Suppressor macrophage treated with lipopolysaccharide for 4 hours (primary cell): Measurements from ENCODE around the gene MORN2.
A peak's percentile ranks its signal among the peaks of the same experiment; 100 is the strongest.

Experiments
- DNase-seq: peaks from one replicate; pipeline ENCODE4 v3.0.0-alpha.2; 2020

The MORN2 gene

DNA sequence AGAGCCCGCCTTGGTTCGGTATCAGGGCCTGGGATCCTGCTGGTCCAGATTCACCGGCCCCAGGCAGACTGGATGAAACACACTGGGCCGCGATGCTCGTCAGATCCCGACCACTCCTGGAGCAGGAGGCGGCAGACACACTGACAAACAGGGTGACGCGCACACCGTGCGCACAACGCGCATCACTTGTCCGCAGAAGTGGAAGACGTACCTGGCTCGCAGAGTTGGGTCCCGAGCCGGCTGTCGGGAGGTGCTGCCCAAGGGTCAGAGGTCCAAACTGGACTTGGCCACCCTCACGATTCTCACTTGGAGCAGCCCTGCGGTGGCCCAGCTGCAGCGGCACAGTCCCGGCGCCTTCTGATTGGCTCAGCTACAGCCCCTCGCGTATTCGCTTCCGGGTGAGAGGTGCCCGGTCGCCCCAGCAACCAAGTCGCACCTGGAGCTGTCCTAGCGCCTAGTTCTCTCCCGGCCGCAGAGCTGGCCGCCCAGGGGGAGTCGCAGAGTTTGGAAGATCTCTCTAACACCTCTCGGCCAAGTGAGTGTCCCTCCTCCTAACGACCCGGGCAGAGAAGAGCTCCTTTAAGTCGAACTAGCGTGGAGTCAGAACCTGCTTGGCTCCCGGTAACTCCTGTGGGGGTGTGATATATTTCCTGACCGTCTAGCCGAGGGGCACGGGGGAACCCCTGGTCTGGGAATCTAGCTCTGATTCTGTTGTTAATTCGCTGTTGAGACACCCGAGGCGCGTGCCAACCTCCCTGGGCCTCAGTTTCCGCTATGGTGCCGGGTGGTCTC lies at the start of gene MORN2, which contains the start of gene DHX57:
Gene MORN2 (plus strand): TSS at position 401 of the 792 bp plus-strand sequence.
Gene DHX57 (minus strand): TSS at position 359 of the 792 bp plus-strand sequence. CDS start 7,529 bp downstream, outside the sequence.
- peak; percentile 82 for DNase-seq

DNA sequence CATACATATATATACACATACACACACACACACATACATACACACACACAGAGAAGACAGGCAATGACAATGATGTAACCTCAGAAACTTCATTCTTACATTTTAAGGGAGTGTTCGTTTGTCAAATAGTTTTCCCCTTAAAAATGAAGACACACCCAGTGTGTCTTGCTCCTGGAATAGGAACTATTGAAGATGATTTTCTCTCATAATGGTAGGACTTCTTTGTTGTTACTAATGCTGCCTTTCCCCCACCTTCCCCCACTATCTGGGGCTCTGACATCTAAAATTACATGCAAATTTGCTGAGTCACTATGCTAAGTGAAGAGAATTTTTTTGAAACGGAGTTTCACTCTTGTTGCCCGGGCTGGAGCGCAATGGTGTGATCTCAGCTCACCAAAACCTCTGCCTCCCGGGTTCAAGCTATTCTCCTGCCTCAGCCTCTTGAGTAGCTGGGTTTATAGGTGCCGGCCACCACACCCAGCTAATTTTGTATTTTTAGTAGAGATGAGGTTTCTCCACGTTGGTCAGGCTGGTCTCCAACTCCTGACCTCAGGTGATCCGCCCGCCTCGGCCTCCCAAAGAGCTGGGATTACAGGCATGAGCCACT lies 48.1 kb upstream of the MORN2 start:
- DNase-seq: peak; percentile 89

DNA sequence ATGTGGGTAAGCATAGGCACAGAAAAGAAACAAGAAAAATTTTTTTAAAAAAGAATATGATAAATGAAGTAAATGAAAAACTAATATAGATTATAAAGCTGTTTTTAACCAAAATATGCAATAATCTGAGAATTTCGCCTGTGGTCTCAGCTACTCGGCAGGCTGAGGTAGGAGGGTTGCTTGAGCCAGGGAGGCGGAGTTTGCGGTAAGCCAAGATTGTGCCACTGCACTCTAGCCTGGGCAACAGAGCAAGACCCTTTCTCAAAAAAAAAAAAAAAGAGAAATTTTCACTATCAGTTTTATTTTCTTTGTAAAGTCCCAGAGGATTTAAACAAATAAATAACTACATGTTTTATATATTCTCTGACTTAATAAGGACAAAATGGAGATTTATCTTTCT lies 47.3 kb upstream of the MORN2 start:
- no peak for DNase-seq

DNA sequence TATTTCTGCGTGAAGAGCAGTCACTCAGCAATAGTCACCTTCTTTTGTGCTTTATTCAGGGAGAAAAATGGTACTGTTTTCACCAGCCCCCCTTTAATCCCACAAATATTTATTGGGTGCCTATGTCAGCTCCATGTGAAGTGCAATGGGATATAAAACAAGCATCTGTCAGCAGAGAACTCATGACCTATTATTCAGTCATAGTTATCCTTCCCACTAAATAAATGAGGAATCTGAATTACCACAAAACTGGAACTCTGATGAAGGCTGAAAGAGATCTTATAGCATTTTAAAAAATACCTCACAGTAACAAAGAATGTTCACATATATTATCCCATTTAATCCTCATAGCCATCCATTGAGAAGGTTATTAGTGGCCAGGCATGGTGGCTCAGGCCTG lies 45.8 kb upstream of the MORN2 start:
- DNase-seq: peak; percentile 47

DNA sequence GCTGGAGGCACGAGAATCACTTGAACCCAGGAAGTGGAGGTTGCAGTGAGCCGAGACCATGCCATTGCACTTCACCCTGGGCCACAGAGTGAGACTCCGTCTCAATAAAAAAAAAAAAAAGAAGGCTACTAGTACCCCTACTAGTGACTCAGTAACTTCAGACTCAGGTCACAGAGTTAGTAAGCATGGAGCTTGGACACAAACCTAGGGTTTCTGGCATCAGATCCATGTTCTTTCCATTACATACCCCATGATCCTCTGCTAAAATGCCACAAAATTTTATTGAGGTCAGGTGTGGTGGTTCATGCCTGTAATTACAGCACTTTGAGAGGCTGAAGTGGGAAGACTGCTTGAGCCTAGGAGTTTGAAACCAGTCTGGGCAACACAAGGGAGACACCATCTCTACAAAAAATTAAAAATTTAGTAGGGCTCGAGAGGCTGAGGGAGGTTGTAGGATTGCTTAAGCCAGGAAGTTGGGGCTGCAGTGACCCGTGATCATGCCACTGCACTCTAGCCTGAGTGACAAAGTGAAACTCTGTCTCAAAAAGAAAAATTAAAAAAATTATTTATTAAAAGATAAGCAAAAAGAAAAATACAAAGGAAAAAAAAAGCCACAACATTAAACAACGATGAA lies 45.1 kb upstream of the MORN2 start:
- DNase-seq: peak; percentile 76

DNA sequence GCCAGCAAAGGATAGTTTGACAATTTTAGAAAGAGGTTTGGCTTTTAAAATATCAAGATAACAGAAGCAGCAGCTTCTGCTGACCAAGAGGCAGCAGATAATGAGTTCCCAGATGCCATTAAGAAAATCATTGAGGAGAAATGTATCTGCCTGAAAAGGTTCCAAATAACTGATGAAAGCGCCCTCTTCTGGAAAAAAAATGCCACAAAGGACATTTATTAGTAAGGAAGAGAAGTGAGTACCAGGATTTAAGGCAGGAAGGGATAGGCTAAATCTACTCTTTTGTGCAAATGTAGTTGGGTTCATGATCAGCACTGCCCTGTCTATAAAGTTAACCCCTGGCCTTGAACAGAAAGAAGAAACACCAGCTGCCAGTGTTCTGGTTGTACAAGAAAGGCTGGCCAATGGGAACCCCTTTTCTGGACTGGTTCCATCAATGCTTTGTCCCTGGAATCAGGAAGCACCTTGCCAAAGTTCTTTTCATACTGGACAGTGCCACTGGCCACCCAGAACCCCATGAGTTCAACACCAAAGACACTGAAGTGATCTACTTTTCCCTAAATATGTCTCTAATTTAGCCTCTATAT lies 40.7 kb upstream of the MORN2 start:
- peak; percentile 59 for DNase-seq

DNA sequence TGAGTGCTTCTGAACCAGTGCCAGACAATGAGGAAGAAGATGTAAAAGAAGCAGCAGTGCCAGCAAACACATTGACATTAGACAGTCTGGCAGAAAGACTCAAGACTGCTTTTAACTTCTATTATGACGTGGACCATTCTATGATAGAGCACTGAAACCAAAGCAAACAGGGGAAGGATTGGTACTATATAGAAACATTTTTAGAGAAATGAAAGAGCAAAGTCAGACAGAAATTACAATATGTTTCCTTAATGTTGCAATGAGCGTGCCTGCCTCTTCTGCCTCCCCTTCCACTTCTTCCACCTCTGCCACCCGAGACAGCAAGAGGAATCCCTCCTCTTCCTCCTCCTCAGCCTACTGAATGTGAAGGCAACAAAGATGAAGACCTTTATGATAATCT lies 39.8 kb upstream of the MORN2 start:
- DNase-seq: peak; percentile 92

DNA sequence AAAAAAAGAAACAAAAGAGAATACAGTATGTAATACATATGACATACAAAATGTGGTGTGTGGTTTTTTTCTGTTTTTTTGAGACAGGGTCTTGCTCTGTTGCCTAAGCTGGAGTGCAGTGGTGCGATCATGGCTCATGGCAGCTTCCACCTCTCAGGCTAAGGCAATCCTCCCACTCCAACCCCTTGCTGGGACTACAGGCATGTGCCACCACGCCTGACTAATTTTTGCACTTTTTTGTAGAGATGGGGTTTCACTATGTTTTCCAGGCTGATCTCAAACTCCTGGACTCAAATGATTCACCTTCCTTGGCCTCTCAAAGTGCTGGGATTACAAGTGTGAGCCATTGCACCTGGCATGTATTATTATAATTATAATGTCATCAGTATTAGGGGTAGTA lies 39.0 kb upstream of the MORN2 start:
- DNase-seq: peak; percentile 42

DNA sequence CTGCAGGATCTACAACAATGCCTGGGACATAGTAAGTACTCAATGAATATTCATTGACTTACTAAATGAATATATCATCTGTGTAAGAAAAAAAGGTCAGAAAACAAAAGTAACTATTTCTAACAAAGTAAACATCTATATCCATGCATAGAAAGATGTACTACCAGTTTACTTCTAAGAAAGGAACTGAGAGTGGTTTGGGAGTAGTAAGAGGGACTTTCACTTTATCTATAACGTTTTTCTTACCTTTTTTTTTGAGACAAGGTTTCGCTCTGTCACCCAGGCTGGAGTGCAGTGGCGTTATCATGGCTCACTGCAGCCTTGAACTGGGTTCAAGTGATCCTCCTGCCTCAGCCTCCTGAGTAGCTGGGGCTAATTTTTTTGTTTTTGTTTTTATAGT lies 25.7 kb upstream of the MORN2 start:
- DNase-seq: no peak

DNA sequence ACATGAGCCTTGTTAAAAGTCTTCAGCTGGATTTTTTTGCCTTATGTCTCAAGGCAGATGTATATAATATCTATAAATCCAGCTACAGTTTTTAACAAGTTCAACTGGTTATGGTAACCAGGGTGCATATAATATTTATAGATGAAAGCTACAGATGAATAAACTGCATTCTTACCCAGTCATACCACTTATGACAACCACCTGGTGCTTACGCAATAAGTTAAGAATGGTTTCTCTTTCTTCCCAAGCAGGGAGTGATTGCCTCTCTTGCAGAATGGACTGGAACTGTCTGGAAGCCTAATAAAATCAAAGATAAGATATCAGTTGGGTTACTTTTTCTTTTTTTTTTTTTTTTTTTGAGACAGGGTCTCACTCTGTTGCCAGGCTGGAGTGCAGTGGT lies 19.6 kb upstream of the MORN2 start:
- peak; percentile 58 for DNase-seq

DNA sequence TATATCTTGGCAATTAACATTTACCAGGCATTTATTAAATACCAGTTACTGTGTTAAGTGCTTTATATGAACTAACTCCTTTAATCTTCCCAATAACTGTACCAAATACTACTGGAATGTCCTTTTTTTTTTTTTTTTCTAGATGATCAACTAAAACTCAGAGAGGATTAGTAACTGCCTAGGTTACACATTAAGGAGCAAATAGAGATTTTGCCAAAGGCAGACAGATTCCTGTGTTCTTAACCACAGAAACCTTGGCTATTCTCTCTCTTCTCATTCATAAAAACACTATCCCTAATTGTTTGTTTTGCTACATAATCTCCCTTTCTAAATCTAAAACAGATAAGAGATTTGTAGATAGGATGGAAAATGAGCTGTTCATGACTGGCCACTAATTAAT lies 13.3 kb upstream of the MORN2 start:
- no peak for DNase-seq

DNA sequence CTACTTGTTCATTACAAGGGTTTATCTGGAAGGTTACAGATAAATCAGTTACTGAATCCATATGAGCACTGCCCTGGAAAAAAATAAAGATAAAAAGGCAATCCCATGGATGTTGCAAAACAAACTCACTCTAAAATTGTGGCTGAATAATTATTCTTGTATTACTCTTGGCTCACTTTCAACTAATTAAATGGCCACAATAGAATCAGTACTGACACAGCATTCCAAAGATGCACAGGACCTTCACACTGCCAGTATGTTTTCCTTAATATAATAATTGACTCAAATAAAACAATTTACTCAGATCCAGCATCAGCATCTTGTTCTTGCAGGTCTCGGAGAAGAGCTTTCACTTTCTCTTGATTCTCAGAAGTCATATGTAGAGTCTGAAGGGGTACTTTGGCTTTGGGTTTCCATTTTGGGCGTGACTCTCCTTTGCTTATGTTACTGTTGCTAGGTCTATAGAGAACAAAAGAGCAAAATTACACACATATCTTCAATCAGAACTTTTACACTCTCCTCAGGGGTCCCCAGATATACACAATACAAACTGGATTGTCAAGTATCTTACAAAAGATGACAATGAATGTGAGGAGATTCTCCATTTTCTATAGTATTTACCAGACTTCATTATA lies 12.6 kb upstream of the MORN2 start:
- DNase-seq: no peak

DNA sequence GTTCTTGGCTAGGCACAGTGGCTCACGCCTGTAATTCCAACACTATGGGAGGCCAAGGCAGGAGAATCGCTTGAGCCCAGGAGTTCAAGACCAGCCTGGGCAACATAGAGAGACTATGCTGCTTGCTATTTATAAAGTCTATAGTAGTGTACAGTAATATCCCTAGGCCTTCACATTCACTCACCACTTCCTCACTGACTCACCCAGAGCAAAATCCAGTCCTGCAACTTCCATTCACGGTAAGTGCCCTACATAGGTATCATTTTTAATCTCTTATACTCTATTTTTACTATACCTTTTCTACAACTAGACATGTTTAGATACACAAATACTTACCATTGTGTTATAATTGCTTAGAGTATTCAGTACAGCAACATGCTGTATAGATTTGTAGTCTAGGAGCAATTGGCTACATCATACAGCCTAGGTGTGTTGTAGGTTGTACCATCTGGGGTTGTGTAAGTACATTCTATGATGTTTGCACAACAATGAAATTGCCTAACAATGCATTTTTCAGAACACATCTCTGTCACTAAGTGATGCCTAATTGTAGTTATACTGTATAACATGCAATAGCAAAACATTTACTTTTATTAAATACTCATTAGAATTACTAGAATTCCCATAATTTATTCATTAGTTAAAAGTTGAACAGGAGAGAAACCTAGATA lies 8.9 kb upstream of the MORN2 start:
- DNase-seq: no peak

DNA sequence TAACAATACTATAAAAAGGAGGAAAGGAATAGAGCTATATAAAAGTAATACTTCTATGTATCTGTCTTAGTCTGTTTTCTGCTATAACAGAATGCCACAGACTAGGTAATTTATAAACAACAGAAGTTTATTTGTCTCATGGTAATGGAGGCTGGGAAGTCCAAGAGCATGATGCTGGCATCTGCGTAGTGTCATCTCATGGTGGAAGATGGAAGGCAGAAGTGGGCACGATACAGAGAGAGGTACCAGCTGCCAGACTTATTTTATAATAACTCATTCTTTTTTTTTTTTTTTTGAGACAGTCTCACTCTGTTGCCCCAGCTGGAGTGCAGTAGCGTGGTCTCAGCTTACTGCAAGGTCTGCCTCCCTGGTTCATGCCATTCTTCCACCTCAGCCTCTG lies 4.3 kb upstream of the MORN2 start:
- DNase-seq: no peak

DNA sequence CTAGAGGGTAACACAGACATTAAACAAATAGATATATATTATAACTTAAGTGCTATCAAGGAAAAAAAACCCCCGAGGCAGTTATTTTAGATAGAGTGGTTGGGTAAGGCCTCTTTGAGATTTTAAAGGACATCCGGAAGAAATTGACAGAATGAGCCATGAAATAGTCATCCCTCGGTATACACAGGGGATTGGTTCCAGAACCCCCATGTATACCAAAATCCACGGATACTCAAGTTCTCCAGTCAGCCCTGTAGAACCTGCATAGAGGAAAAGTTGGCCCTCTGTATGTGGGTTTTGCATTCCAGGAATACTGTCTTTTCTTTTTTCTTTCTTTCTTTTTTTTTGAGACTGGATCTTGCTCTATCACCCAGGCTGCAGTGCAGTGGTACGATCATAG lies 2.0 kb upstream of the MORN2 start:
- DNase-seq: no peak

DNA sequence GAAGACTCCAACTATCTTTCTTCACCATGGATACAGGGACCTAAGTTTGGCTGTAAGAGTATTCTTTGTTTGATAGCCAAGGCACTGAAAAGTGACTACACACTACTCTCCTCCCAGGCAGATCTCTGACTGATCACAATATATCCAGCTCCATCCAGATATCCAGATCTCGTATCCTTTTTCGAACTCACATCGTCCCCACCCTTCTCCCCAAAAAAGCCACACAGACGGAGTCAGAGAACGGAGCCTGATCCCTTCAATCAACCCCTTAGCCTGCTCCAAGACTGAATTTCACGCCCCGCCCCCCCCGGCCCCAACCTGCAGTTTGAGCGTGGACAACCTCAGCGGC lies 575 bp upstream of the MORN2 start:
- DNase-seq: no peak

DNA sequence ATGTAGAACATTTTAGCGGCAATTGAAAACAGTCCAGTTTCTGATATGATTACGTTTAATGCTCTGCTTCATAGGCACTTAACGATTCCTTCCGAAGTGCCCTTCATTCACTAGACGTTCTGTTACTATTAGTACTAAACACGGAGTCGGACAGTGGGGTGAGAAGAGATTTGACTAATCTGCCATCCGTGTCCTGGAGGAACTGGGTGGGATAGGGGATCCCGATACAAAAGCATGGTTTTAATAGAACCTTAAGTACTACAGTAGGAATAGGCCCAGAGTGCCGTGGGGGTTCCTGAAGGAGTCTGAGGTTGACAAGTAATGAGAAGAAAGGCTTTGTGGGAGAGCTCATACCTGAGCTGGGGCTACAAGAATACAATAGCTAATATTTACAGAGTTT lies 631 bp downstream of the MORN2 start:
- DNase-seq: no peak

DNA sequence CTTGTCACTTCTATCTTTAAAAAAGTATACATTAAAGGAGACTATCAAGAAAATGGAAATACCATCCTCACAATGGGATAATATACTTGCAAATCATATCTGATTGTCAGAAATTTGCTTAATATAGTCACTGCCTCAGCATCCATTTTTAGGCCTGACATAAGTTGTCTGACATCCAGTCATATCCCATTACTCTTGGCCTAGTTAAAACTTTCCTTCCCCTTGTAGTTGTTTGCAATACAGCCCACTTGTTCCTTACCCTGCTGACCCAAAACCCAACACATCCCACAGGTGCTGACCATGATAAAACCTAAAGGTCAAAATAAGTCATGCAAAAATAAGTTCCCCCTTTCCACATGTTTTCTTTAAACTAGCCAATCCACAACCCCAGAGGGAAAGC lies 10.3 kb downstream of the MORN2 start:
- DNase-seq: no peak

DNA sequence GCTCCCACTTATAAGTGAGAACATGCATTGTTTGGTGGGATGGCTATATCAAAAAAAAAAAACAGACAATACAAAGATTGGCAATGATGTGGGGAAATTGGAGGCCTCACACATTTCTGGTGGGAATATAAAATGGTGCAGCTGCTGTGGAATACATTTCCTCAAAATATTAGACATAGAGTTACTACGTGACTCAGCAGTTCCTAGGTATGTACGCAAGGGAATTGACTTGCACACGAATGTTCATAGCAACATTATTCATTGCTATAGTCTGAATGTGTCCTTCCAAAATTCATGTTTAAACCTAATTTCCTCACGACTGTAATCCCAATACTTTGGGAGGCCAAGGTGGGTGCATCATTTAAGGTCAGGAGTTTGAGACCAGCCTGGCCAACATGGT lies 11.6 kb downstream of the MORN2 start:
- DNase-seq: no peak

DNA sequence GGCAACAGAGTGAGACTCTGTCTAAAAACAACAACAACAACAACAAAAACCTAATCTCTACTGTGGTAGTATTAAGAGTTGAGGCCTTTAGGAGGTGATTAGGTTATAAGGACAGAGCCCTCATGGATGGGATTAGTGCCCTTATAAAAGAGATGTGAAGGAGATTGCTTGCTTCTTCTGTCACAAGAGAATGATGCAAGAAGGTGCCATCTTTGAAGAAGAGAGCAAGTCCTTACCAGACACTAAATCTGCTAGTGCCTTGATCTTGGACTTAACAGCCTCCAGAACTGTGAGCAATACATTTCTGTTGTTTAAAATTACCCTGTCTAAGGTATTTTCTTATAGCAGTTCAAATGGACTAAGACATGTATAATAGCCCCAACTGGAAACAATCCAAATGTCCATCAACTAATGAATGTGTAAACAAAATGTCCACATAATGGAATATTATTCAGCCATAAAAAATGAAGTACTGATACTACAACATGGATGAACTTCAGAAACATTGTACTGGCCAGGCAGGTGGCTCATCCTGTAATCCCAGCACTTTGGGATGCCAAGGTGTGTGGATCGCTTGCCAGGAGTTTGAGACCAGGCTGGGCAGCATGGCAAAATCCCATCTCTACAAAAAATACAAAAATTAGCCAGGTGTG lies 12.3 kb downstream of the MORN2 start:
- DNase-seq: no peak

DNA sequence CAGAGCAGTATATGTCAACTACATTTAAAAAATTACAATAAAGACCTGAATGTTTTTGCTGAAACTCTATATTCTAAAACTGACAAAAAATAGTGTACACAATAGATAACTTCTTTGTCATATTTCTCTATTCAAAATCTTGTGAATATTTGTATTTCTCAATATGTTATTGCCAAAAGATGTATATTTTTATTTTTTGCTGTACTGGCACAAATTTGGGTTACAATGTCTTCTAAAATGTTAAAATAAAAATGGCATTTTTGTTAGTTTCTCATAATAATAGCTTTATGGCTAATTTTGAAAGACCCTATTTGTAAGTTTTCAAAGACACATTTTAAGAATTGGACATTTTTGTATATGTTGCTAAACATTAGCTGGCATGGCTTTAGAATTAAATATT lies 13.3 kb downstream of the MORN2 start:
- no peak for DNase-seq

DNA sequence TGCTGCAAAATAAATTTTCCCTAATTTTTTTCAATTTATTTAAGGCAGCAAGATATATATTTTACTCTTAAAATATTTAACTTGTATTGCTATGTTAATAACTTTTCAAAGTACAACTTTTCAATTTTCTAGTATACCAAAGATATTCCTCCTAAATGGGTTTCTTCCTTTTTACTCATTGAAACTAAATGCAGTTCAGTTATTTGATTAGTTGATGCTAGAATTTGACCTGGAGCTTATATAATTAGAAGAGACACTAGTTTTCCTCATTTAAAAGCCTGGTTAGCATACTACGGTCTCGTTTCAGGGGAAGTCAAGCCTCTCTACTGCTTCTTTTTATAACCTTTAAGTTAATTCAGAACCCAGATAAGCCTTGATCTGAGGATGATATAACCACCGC lies 13.8 kb downstream of the MORN2 start, which contains the start of gene ARHGEF33:
Gene ARHGEF33 (plus strand): TSS at position 301 of the 400 bp plus-strand sequence. CDS start 29,573 bp downstream, outside the sequence.
- no peak for DNase-seq
